Endothelial cell of umbilical vein (primary cell): ENCODE results near the gene NT5C1A. TPM values are rescaled to one million over a fixed set of nuclear protein-coding genes. Genes with fewer than 3 reads are reported as not detected.

ENCODE experiments used
- BruUV-seq: library from RNA; stranded (reverse); fragments of 400-500 nt; replicated peaks from 2 replicates; lab custom pipeline; 2021; lab: Mats Ljungman, UMichigan
- CTCF ChIA-PET: fragments of 300-600, 350-600 bp; sonication (Branson Sonifier 250); formaldehyde crosslinking; loops from one replicate; lab custom pipeline; 2021; ENCODE audit warnings: antibody characterized with exemption, inconsistent platforms; lab: Charles Lee
- POLR2A ChIA-PET: fragments of 300-600, 350-600 bp; sonication (Branson Sonifier 250); formaldehyde crosslinking; loops from one replicate; lab custom pipeline; 2021; ENCODE audit warnings: antibody characterized with exemption, inconsistent platforms; lab: Charles Lee
- DNase-seq: peaks from one replicate; pipeline ENCODE4 v3.0.0-alpha.2; 2011; ENCODE audit warnings: low read depth, low spot score
- FAIRE-seq: peaks from 2 replicates; lab custom pipeline; 2011; peaks lifted over from hg19 to GRCh38; lab: Jason Lieb, UNC
- H2AFZ ChIP-seq: 2 replicates; pipeline ENCODE4 v1.6.0; 2012; ENCODE audit warnings: low read depth, low read length, control low read depth, inconsistent platforms
- H3K27ac ChIP-seq: 2 replicates; pipeline ENCODE4 v1.5.1; 2011; ENCODE audit warnings: low read depth, mild to moderate bottlenecking, control low read depth, low read length, moderate library complexity; ENCODE audit not compliant: insufficient read depth
- H3K27me3 ChIP-seq, 2 experiments: 2 replicates each; pipeline versions ENCODE4 v1.6.0 to v1.6.1; 2011; ENCODE audit warnings: low read length in 2 of 2, mixed read lengths in 1 of 2; ENCODE audit not compliant: control insufficient read depth in 2 of 2, insufficient read depth in 2 of 2
- H3K36me3 ChIP-seq, 2 experiments: 2 replicates in 1 of 2; 3 replicates in 1 of 2; pipeline ENCODE4 v1.5.1; 2011; ENCODE audit warnings: low read length in 2 of 2, mild to moderate bottlenecking in 1 of 2, moderate library complexity in 1 of 2; ENCODE audit not compliant: control insufficient read depth in 2 of 2, insufficient read depth in 2 of 2; ENCODE audit errors: extremely low read depth in 1 of 2
- H3K4me1 ChIP-seq: 3 replicates; pipeline ENCODE4 v1.5.1; 2011; ENCODE audit warnings: mild to moderate bottlenecking, low read length; ENCODE audit not compliant: control insufficient read depth, insufficient read depth; ENCODE audit errors: extremely low read depth
- H3K4me2 ChIP-seq: 2 replicates; pipeline ENCODE4 v1.6.1; 2011; ENCODE audit warnings: low read length, control low read depth, mixed read lengths; ENCODE audit not compliant: insufficient read depth
- H3K4me3 ChIP-seq, 3 experiments: fragments of 200-600 bp in 1 of 3; sonication (generic), shearing (Covaris generic) in 1 of 3; replicated peaks in 1 of 3; 2 replicates each; pipeline ENCODE4 v1.5.1; 2011 to 2016; ENCODE audit warnings: control low read depth in 3 of 3, low read length in 3 of 3, mild to moderate bottlenecking in 2 of 3, inconsistent platforms in 1 of 3, low read depth in 1 of 3, moderate library complexity in 1 of 3; ENCODE audit not compliant: insufficient read depth in 1 of 3
- H3K79me2 ChIP-seq: 2 replicates; pipeline ENCODE4 v1.6.0; 2012; ENCODE audit warnings: low read length, inconsistent platforms; ENCODE audit not compliant: control insufficient read depth, insufficient read depth
- H3K9ac ChIP-seq: replicated peaks from 2 replicates; pipeline ENCODE3; 2011; ENCODE audit warnings: low read length, control low read depth; ENCODE audit not compliant: insufficient read depth; ENCODE audit errors: extremely low read depth
- H3K9me1 ChIP-seq: replicated peaks from 3 replicates; pipeline ENCODE4 v1.6.0; 2011; ENCODE audit warnings: mild to moderate bottlenecking, low read length; ENCODE audit not compliant: control insufficient read depth, insufficient read depth; ENCODE audit errors: extremely low read depth
- H3K9me3 ChIP-seq: replicated peaks from 2 replicates; pipeline ENCODE4 v1.5.1; 2012; ENCODE audit warnings: low read length, inconsistent platforms; ENCODE audit not compliant: control insufficient read depth, insufficient read depth
- H4K20me1 ChIP-seq: replicated peaks from 2 replicates; pipeline ENCODE3; 2011; ENCODE audit warnings: mild to moderate bottlenecking, low read length; ENCODE audit not compliant: control insufficient read depth, insufficient read depth; ENCODE audit errors: extremely low read depth
- CTCF ChIP-seq, 2 donors: IDR thresholded peaks; 1 replicate in 1 of 2; 2 replicates in 1 of 2; pipeline ENCODE4 v1.5.1; 2011; ENCODE audit warnings: low read length in 2 of 2, mild to moderate bottlenecking in 2 of 2, moderate library complexity in 2 of 2, control low read depth in 1 of 2, inconsistent platforms in 1 of 2, low read depth in 1 of 2; ENCODE audit not compliant: insufficient read depth in 1 of 2; ENCODE audit errors: extremely low read depth in 1 of 2
- EZH2 ChIP-seq: IDR thresholded peaks from 2 replicates; pipeline ENCODE4 v1.6.1; 2012; ENCODE audit warnings: borderline replicate concordance, low read depth, mild to moderate bottlenecking, moderate library complexity, low read length, inconsistent platforms; ENCODE audit not compliant: severe bottlenecking
- GATA2 ChIP-seq: IDR thresholded peaks from 2 replicates; pipeline ENCODE4 v1.7.0; 2011; ENCODE audit warnings: low read depth, mild to moderate bottlenecking, moderate library complexity, mixed read lengths, low read length; ENCODE audit not compliant: insufficient read length, insufficient read depth
- JUN ChIP-seq: IDR thresholded peaks from 2 replicates; pipeline ENCODE4 v1.6.1; 2011; ENCODE audit warnings: borderline replicate concordance, low read depth; ENCODE audit not compliant: insufficient read length, insufficient read depth
- MAX ChIP-seq: IDR thresholded peaks from 2 replicates; pipeline ENCODE4 v1.6.1; 2011; ENCODE audit not compliant: insufficient read depth, insufficient read length
- MYC ChIP-seq: IDR thresholded peaks from one replicate; pipeline ENCODE4 v1.6.1; 2011; ENCODE audit warnings: mild to moderate bottlenecking, low read depth, low read length
- POLR2A ChIP-seq: IDR thresholded peaks from 2 replicates; pipeline ENCODE4 v1.6.1; 2012; ENCODE audit warnings: low read depth, mild to moderate bottlenecking, control low read depth, low read length
- POLR2AphosphoS5 ChIP-seq: IDR thresholded peaks from 2 replicates; pipeline ENCODE4 v1.6.1; 2012; ENCODE audit warnings: low read depth, mild to moderate bottlenecking, control low read depth, low read length, moderate library complexity; ENCODE audit not compliant: insufficient read depth
- dilution Hi-C: fragments of 300-500 bp; cut with MboI; formaldehyde crosslinking; loops from one replicate; pipeline ENCODE4 v1.15.0; 2019; ENCODE audit warnings: low sequenced_read_pairs; ENCODE audit not compliant: extremely low pct_ligation_motif_present
- intact Hi-C: fragments of 100-400 bp; cut with micrococcal nuclease; formaldehyde crosslinking; loops from one replicate; pipeline ENCODE4 v1.10.0; 2022
- polyA plus RNA-seq, 4 experiments: library from polyadenylated mRNA; depleted of rRNA in 3 of 4; stranded (reverse) in 3 of 4; unstranded in 1 of 4; fragments of >200 nt; gene quantifications; 2 replicates each; pipeline versions ENCODE4 v1.2.1 to v1.2.3, GENCODE V29; 2011 to 2012; ENCODE audit warnings: missing spikeins in 1 of 4
- total RNA-seq: library from RNA; stranded (reverse); gene quantifications from 2 replicates; pipeline ENCODE4 v1.2.3, GENCODE V29; 2021

The NT5C1A gene
- total and polyA plus RNA-seq, 2 donors (not counting 3 experiments of a cell fraction or from before 2014, with no cell fraction given), result not detected

- TF ChIP-seq JUN (no peak), POLR2AphosphoS5 (no peak), POLR2A (no peak), GATA2 (no peak), EZH2 (no peak), CTCF (IDR thresholded peaks at IDR 0.05; ENCODE audit: extremely low read depth in 1 of 2, insufficient read depth in 1 of 2, low read depth in 1 of 2, low read length in 2 of 2) (no peak), MAX (no peak), MYC (no peak)
- Histone ChIP-seq H3K4me3 (no peak overlapping the region), H3K4me1 (no peaks in the 10 kb centered on the region), H3K36me3 (no peaks in the 10 kb centered on the region), H3K4me2 (no peak overlapping the region), H4K20me1 (no peaks in the 10 kb centered on the region), H2AFZ (no peak overlapping the region), H3K27ac (no peak overlapping the region), H3K79me2 (no peaks in the 10 kb centered on the region), H3K9ac (no peak overlapping the region), H3K9me1 (no peaks in the 10 kb centered on the region), H3K27me3 (peaks cover 0 to 9% of the 10 kb centered on the region in 2 experiments), H3K9me3 (no peaks in the 10 kb centered on the region)
- no peak for DNase-seq
- CTCF ChIA-PET, result interaction anchor here (0.6 to 1.0 kb wide), 2 partner anchors 45 to 83 kb away, joined by 3 to 4 read pairs; no protein-coding TSS in a partner anchor
- POLR2A ChIA-PET, result no interaction called here
- FAIRE-seq, result no peak
- intact Hi-C loops, result no loop called here
- dilution Hi-C loops, result no loop called here
- no TSS peak for BruUV-seq
These were observed 58.7 kb downstream of the NT5C1A start for GRCh38 chr1:39613250-39613649.
